Measurements from ENCODE around the gene PTGES3.

DNA sequence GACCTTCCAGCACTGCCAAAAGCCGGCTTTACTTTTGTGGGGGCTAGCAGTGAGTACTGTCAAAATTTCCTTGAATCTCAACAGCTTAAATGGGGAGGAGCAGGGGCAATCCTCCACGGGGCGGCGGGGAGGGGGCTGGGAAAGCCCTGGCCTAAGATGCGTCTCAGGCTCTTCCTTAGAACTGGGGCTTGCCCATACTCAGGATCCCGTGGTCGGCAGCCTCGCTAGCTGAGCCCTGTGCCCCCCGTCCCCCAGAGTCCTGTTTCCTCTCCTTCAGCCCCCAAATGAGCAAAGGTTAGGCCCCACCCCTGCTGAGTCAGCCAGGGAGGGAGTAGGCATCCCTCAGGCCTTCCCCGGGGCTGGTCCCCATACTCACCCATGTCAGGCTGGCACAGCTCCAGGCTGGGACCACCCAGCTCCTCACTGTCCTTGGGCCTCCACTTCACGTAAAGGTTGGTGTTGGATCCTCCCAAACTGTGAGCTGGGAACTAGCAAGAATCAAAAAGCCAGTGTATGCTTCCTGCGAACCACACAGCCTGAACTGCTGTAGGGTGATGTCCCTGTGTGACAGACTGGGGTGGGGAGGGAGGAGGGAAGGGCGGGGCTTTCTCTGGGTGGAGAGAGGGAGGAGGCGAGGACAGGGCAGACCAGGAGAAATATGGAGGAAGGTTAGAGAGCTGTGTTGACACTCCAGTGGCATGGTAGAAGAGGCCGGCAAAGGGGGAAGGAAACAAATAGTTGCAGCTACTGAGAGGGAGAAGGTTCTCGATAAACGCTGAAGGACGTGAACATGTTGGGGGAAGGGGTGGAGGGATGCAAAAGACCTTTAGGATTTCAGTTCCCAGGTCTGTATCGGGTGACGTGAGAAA, 52.0 kb downstream of the PTGES3 start:
- peak; percentile 82 for TF ChIP-seq POLR2AphosphoS5 (IDR thresholded peaks at IDR 0.05)
- no peak for TF ChIP-seq CTCF (IDR thresholded peaks at IDR 0.05)
- TF ChIP-seq POLR2A (IDR thresholded peaks at IDR 0.05) = peak; percentile 37 to 43
